CD4-positive, alpha-beta T cell treated with Interleukin-15 for 1 hour (primary cell): Measurements from ENCODE around the gene CARD11.

Experiments used
- DNase-seq: peaks from one replicate; pipeline ENCODE4 v3.0.0-alpha.2; 2020

The CARD11 gene

DNA sequence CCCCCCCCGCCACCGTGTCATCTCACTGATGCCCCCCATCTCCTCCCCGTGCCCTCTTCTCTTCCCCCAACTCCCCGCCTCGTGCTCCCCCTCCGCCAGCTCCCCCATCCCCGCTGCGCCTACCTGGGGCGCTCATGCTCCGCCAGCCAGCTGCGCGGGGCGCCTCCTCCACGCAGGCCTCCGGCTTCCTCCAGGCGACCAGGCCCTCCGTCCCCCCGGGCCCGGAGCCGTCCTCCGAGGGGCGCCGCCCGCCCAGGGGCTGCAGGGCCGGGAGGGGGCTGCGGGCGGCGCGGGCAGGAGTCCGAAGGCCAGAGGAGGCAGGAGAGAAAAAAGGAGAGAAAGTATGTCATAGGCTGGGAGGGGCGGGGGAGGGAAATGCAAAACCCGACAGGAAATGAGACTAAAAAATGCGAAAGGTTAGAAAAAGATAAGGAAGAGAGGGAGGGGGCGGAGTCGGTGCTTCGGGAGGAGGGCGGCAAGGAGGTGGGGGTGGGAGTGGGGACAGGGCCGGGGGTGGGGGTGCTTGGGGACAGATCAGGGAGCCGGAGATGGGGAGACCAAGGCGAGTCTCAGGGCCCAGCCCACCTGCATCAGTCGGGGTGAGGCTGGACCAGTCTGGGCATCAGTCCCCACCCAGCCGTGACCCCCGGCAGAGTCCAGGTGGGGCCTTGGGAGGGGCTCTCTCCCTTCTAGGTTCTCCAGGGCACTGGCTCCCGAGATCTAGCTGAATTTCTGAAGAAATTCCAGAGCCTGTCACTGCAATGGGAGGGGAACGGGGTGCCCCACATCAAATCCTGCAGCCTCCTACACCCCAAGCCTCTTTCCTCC lies at the start of gene CARD11:
Gene CARD11, minus strand, starts transcription at position 324 of the 828 bp plus-strand sequence. CDS start 85,361 bp downstream, outside the sequence.
- DNase-seq = peak; percentile 38

DNA sequence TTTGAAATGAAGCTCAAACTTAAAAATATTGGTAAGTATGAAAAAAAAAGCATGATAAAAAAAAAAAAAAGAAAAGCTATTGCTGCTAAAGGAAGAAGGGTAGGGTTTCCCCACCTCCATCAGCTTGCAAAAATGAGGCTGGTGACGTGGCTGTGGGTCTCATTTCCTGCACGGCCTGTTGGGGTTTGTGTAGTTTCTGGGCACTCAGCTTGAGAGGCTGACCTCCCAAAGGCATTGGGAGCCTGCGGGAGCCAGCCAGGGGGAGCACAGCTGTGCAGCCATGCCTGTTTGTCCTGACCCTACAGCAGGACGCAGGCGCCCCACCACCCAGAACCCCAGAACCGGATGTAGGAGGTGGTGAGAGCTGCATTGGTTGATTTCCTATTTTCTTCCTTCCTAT lies 48.8 kb upstream of the CARD11 start:
- peak; percentile 79 for DNase-seq

DNA sequence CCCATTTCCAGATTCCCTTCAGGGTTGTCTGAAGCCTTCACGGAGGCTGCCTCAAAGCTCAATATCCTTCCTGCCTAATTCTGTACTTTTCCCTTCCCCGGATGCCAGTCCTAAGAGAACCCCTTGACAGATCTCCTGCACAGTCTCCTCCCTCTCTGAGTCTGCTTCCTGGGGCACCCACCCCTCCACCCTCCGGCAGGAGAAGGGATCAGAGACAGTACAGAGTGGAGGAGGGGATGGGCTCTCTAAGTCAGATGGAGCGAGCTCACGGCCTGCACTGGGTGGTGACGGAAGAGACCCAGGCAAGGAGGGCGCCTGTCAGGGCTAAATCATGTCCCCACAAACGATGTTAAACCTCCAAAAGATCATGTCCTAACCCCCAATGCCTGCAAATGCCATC lies 48.0 kb upstream of the CARD11 start:
- no peak for DNase-seq

DNA sequence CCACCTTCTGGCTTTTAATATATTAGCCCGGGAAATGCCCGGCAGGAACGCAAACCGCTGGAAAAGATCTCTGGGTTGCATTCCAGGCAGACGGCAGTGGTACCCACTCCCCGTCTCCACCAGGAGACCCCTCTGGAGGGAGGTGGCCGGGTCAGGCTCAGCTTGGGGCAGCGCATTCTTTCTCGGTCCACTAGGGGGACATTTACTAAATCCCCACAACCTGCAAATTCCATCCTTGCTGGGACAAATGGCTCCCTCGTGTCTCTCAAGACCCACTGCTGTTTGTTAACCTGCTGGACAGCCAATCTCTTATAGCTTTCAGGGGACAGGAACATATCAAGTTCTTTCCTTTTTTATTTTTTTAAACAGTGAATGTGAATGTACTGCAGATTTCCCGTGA lies 45.8 kb upstream of the CARD11 start:
- DNase-seq = no peak

DNA sequence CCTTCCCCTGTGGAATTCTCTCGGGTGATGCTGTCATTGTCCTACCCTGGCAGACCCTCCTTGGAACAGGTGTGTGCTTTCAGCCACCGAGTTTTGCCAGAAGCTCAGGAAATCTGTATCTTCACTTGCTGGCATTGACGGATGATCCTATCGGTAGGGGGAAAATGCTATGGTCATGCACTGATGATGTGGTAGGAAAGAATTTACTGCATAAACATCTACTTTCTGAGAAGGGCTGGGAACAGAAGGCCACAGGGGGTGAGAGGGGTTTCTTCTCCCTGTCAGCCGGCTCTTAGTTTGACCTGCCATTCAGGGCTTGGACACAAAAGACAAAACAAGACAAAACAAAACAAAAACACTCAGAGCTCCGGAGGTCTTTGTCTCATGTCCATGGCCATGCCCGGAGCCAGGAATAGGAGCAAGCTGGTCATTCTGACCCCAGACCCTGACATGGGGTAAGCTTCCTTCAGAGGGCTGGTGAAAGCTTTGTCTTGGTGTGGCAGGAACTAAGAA lies 43.6 kb upstream of the CARD11 start:
- no peak for DNase-seq

DNA sequence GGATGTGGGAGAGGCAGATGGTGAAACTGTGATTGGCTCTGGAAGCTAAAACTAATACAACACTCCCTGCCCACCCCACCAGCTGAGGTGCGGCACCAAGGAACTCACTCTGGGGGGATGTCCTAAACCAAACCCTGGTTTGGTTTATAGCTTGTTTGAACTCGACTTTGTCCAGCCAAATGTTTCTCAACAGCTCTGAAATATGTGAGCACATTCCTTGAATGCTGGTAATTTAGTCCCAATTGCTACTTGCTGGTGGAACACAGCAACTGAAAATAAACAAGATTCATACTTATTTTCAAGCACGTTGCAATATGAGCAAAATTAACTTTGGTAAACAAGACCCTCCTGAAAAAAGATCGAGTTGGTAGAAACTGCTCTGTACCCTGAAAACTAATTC lies 39.7 kb upstream of the CARD11 start:
- no peak for DNase-seq

DNA sequence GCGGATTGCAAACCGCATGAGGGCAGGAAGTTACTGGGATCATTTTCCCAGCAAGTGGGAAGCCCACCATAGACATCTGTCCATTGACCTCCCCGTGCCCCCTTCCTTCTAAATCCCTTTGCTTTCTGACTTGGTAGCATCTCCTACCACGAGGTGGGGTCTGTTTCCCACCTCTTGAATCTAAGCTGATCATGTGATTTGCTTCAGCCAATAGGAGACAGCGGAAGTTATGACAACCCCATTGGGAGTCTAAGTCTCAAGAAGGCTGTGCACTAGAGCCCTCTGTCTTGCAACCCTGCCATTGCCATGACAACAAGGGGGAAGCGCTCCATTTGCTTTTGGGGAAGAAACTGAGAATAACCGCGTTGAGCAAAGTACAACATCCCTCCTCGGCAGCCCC lies 39.2 kb upstream of the CARD11 start:
- DNase-seq = no peak

DNA sequence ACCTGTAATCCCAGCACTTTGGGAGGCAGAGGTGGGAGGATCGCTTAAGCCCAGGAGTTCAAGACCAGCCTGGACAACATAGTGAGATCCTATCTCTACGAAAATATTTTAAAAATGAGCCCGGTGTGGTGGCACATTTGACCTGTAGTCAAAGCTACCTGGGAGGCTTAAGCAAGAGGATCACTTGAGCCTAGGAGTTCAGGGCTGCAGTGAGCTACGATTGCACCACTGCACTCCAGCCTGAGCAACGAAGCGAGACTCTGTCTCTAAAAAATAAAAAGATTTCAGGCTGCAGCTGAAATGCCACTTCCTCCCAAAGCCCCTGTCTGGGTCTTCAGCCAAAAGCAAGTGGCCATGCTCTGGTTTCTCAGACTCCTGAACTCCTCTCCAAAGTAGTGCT lies 38.7 kb upstream of the CARD11 start:
- DNase-seq = no peak

DNA sequence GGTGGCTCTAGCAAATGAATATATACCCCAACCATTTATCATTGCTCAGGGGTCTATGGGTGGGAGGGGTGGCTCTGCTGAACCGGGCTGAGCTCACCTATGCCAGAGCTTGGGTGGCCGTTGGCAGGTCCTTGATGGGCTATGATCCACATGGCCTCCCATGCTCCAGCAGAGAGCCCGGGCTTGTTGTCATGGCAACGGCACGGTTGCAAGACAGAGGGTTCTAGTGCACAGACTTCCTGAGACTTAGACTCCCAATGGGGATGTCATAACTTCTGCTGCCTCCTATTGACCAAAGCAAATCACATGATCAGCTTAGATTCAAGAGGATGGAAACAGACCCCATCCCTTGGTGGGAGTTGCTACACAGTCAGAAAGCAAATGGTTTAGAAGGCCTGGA lies 36.4 kb upstream of the CARD11 start:
- no peak for DNase-seq

DNA sequence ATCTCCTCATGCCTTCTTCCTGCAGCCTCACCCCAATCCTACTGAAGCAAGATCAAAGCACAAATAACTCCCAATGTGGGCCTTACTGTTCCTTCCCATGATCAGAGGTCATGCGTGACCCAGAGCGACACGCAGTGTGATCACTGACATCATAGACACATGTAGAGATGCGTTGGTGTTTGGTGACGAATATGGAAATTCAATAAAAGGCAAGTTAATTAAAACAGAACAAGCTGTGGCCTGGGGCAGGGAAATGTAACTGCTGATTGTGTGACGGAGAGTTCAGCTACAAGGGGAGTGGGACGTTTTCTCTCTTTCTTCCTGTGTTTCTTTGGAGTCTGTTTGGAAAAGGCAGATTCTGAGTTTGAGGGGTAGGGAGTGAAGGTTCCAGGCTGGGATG lies 34.8 kb upstream of the CARD11 start:
- DNase-seq = no peak

DNA sequence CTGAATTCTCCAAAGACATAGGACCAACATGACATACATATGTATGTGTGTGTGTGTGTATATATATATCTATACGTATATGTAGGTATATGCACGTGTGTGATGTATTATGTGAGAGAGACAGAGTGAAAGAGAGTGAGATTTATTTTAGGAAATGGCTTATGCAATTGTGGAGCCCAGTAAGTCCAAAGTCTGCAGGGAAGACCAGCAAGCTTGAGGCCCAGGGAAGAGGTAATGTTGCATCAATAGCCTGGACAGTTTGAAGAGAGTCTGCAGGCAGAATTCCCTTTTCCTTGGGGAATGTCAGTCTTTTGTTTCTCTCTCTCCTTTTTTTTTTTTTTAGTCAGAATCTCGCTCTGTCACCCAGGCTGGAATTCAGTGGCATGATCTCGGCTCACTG lies 33.0 kb upstream of the CARD11 start:
- no peak for DNase-seq

DNA sequence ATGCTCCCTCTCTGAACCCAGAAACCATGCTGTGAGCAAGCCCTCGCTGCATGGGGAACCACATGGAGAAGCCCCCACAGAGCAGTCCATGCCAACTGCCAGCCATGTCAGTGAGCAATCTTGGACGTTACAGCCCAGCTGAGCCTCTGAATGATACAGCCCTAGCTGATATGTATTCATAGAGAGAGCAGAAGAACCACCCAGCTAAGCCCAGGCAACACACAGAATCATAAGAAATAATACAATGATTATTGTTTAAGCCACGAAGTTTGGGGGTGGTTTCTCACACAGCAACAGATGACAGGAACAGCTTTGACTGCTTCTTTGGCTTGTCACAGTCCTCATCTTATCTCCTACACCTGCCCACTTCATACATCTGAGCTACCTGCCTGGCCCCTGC lies 32.5 kb upstream of the CARD11 start:
- DNase-seq = no peak

DNA sequence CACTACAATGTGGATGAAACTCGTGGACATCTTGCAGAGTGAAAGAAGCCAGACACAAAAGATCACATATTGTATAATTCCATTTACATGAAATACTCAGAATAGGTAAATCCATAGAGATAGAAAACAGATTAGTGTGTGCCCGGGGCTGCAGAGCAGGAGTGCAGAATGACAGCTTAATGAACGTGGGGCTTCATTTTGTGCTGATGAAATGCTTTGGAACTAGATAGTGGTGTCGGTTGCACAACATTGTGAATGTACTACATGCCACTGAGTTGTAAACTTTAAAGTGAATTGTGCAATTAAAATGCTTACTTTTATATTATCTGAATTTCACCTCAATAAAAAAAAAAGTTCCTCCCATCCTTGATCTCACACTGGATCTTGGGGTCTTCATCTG lies 31.8 kb upstream of the CARD11 start:
- no peak for DNase-seq

DNA sequence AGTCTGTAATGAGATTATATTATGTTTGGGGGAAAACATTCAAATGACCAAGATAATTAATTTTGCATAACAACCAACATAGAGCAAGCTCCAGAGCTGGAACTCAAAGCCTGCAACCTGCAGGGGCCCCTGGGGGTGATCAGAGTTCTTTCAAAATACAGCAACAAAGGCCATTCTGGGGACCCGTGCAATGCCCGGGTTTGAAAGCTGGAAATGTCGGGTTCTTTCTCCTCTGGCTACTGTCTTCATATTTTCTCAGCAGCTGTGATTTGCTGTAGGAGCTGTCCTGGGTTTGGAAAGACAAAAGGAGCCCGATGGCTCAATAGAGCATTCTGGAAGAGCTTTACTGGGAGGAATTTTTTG lies 30.8 kb upstream of the CARD11 start:
- no peak for DNase-seq

DNA sequence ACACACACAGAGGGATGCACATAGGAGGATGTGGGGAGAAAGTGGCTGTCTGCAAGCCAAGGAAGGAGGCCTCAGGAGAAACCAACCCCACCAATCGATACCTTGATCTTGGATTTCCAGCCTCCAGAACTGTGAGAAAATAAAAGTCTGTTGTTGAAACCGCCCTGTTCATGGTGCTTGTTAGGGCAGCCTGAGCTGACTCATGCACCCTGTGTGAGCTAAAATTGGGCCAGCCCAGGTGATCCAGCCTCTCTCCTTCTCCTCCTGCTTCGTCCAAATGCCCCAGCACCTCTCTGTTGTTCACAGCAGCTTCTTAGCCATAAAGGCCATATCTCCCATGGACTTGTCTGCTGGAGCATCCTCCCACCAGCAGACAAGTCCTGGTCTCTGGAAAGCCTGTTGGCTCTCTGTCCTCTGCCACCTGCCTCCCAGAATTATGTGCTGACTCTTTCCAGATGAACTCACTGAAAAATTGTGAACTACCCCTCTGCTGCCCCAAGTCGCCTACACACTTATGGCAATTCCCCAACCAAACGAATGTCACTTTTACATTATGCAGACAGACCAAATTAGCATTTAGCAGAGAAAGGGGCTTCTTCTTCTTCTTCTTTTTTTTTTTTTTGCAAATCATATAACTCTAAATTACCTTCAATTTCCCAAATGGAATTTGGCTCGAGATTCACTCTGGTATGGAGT lies 30.2 kb upstream of the CARD11 start:
- no peak for DNase-seq

DNA sequence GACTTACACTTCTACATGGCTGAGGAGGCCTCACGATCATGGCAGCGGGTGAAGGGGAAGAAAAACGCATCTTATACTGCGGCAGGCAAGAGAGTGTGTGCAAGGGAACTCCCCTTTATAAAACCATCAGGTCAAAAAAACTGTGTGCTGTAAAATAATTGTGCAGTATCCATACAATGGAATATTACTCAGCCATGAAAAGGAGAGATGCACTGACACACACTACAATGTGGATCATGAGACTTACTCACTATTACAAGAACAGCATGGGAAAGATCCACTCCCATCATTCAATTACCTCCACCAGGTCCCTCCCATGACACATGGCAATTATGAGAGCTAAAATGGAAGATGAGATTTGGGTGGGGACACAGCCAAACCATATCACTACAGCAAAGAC lies 27.2 kb upstream of the CARD11 start:
- DNase-seq = no peak

DNA sequence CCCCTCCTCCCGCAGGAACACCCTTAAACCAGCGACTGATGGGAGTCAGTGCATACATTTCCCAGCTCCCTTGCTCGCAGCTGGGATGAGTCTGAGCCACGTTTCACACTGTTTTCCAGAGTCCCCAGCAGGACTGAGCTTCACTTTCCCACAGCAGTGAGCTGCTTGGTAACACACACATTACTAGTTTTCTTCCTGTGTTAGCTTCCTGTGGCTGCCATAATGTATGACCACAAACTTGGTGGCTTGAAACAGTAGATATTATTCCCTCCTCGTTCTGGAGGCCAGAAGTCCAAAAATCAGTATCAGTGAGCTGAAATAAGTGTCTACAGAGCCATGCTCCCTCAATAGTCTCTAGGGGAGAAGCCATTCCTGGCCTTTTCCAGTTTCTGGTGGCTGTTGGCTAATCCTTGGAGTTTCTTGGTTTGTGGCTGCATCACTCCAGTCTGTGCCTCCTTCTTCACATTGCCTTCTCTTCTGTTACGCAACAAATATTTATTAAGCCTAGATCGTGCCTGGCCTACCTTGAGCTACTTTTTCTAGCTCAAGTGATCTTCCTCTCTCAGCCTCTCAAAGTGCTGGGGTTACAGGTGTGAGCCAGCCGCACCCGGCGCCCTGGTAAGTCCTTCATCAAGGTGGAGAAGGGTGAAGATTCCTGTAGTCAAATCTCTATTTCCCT lies 26.2 kb upstream of the CARD11 start:
- no peak for DNase-seq

DNA sequence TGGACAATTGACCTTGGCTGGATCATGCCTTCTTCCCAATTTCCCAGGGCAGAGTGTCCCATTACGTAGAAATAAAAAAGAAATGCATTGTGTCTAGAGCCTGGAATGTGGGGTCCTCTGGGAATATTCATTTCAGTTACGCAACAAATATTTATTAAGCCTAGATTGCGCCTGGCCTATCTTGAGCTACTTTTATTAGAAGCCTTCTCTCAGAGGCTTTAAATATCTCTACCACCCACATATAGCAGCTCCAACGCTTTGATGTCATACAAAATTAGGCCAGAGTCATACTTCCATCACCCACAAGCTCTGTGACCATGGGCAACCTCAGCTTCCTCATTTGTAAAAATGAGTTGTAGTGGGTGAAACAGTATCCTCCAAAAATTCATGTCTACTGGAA lies 24.9 kb upstream of the CARD11 start:
- DNase-seq = peak; percentile 38

DNA sequence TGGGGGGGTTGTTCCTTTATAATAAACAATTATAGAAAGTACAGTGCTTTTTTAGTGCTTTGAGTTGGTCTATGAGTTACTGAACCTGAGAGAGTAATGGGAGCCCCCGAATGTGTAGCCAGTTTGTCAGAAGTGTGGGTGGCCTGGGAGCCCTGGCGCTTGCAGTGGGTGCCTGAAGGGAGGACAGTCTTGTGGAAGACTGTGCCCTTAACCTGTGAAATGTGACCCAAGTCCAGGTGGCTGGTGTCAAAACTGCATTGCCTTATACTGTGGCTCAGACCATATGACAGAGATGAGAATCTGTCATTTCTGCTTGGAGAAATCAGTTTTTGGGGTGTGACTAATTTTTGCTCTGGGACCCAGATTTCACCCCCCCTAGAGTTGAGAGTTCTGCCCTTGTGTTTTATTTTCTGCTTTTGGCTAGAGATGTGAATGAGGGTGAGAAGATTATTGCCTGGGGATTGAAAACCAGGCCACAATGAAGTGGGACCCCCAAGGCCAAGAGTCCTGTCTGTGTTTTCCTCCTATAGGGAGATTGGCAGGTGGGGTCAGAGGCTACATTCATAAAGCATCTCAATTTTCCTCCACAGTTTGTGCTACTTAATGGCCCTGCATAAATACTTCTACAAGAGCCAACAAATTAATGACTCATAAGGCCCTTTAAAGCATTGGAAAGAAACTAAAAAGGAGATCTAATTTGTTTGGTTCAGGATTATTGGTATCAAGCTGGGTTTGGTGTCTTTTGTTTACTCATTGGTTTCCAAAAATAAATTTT lies 24.1 kb upstream of the CARD11 start:
- DNase-seq = no peak

DNA sequence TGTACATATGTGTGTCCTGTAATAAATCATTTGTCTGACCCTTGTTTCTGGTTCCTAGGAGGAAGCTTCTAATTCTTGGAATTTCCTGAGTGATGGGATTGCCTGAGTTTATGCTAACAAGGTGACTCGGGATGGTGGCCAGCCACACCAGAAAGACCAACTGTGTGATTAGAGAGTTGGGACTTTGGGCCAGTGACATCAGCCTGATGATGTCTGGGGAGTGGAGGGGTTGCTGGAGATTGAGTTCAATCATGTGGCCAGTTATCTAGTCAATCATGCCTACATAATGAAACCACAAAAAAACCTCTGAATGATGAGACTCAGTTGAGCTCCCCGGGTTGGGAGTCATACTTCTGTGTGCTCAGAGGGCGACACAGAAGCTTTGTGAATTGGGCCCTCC lies 23.5 kb upstream of the CARD11 start:
- peak; percentile 25 for DNase-seq

DNA sequence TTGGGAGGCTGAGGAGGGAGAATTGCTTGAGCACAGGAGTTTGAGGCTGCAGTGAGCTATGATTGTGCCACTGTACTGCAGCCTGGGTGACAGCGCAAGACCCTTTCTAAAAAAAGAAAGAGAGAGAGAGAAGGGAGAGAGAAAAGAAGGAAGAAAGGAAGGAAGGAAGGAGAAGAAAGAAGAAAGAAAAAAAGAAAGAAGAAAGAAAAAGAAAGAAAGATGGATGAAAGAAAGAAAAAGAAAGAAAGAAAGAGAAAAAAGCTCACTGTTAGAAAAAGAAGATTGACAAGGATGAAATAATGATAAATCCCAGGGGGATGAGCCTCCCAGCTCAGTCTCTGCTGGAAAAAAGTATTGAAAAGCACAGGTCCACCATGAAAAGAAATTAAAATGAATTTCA lies 22.8 kb upstream of the CARD11 start:
- DNase-seq = no peak

DNA sequence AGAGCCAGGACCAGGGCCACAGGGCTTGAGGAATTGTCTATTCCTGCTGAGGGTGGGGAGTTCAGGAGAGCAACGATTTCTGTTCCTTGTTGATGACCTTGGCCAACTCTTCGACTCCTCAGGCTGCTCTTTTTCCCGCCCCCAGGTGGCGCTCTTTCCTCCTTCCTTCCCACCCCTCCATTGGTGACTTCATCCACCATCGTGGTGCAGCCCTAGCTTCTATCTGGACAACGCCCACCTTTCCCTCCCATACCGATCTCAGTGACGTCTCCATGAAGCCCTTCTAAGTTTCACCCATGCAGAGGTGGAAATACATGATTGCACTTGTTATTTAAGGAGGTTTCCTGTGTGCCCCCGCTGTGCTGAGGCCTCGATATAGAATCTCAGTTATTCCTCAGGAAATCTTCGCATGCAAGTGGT lies 22.1 kb upstream of the CARD11 start:
- DNase-seq = peak; percentile 65

DNA sequence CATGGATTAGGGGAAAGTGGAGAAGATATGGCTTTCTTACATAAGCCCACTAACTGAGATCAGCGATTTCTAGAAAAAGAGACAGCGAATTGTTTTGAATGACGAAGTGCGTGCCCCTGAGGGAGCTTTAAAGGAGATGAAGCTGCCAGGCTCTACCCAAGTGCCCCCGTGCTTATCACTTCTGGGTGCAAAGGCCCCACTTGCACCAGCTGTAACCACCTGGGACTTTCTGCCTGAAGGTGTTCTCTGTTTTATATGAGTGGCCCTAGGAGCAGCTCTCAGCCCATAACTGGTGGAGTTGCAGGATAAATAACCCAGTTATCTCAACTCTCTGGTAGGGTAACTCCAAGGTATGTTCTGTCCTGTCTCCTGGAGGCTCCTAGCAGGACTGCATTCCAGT lies 20.4 kb upstream of the CARD11 start:
- DNase-seq = no peak
